Body of pancreas (tissue), 4 donors: Measurements from ENCODE around the gene RAB22A.

Experiments
- CTCF ChIP-seq, 7 experiments: fragments of 450-650 bp in 4 of 7; fragments of 200-600 bp in 3 of 7; sonication (generic) in 3 of 7; IDR thresholded peaks; one replicate each; pipeline ENCODE4 v1.5.1; 2016 to 2019; ENCODE audit warnings: antibody characterized with exemption in 7 of 7
- POLR2A ChIP-seq, 3 donors: fragments of 450-650 bp; IDR thresholded peaks; one replicate each; pipeline ENCODE4 v1.6.1; 2016; ENCODE audit warnings: antibody characterized with exemption in 3 of 3, mild to moderate bottlenecking in 2 of 3

- TF ChIP-seq CTCF (IDR thresholded peaks at IDR 0.05): no peak
- no peak for TF ChIP-seq POLR2A (IDR thresholded peaks at IDR 0.05)
Observed at GRCh38 chr20:58330249-58330648, 20.7 kb downstream of the RAB22A start.
